ENCODE measurements around the gene CAND2.

GRCh38 chr3:12852201-12852600 is 55.7 kb downstream of the CAND2 start:
- TF ChIP-seq EP300 (IDR thresholded peaks at IDR 0.05) (no peak), CTCF (IDR thresholded peaks at IDR 0.05) (no peak)
